Iris pigment epithelial cell (primary cell): Measurements from ENCODE around the gene HAL.
"Not testable (repeated sequence)": the region's sequence is repeated elsewhere in the genome, so short reads cannot be mapped to it uniquely, and the experiment has no call there.

Experiments used
- DNase-seq: peaks from one replicate; pipeline ENCODE4 v3.0.0-alpha.2; 2011; ENCODE audit warnings: low read depth

The HAL gene

GRCh38 chr12:95977764-95978305 lies 18.3 kb downstream of the HAL start:
- DNase-seq: no peak

GRCh38 chr12:95976416-95976832 lies 19.7 kb downstream of the HAL start:
- DNase-seq: peak; percentile 33

- no peak for DNase-seq
These were observed 20.7 kb downstream of the HAL start for GRCh38 chr12:95975491-95975890.

DNA sequence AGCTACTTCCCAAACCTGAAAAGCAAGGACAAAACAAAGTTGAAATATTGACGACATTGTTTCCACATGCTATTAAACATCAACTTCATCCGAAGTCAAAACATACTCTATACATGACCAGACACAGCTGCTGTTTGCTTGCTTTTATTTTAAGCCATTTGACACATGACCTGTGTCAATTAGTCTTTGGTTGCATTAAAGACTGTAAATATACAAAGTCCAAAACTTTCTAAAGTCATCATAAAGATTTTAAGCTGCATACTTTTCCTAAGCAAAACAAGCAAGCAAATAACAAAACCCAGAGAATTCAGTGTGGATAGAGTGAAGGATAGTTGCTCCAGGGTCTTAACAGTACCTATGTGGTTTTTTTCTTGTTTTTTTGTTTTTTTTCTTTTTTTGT lies 21.8 kb downstream of the HAL start:
- no peak for DNase-seq

GRCh38 chr12:95972832-95973456 lies 23.2 kb downstream of the HAL start:
- no peak for DNase-seq

DNA sequence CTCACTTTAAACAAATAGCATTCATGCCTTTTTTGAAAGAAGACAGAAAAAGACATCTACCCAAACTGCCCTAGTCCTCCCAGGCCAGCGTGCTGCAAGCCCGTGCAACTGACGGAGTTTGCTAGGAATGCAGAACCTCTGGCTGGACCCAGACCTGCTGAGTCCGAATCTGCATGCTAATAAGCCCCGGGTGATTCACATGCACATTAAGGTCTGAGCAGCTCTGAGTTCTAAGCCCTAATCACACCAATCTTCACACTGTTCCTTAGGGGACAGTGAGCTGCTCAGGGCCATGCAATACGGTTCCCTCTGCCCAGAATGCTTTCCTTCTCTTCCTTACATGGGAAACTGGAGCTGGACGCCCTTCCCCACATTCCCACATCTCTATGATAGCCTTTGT lies 25.2 kb downstream of the HAL start:
- DNase-seq: no peak

DNA sequence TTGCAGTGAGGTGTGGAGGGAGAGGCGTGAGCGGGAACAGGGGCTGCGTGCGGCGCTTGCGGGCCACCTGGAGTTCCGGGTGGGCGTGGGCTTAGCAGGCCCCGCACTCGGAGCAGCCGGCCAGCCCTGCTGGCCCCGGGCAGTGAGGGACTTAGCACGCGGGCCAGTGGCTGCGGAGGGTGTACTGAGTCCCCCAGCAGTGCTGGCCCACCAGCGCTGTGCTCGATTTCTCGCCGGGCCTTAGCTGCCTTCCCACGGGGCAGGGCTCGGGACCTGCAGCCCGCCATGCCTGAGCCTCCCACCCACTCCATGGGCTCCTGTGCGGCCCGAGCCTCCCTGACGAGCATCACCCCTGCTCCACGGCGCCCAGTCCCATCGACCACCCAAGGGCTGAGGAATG lies 27.0 kb downstream of the HAL start:
- DNase-seq: not testable (repeated sequence)

- DNase-seq: no peak
These were observed 28.8 kb downstream of the HAL start for GRCh38 chr12:95967301-95967700.

GRCh38 chr12:95966287-95966870 lies 29.8 kb downstream of the HAL start:
- no peak for DNase-seq

DNA sequence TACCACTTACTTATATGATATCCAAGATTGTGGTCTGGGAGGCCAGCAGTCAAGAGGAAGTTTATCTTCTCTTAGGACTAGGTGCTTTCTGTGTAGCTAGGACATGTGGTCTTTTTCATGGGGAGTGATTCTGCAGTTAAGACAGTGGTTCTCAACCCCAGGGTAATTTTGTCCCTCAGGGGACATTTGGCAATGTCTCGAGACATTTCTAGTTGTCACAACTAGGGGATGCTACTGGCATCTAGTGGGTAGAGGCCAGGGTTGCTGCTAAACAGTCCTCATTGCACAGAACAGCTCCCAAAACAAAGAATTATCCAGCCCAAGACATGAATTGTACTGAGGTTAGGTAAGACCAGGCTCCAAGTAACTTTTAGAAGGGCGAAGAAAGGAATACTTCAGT lies 33.0 kb downstream of the HAL start:
- DNase-seq: no peak

DNA sequence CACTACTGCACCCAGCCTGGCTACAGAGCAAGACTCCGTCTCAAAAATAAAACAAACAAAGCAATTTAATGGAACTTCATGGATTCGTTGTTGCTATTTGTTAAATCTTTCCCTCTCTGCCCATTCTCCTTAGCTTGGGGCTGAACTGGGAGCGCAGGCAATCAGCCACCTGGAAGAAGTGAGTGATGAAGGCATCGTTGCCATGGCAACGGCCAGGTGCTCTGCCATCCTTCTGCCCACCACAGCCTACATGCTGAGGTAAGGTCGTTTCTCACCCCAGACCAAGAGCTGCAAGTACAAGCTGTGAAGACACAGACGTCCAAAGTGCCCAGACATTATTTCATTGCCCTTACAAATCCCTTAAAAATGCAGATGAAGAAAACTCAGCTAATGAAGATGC lies 33.9 kb downstream of the HAL start:
- no peak for DNase-seq

GRCh38 chr12:95960241-95960640 lies 35.9 kb downstream of the HAL start:
- no peak for DNase-seq

DNA sequence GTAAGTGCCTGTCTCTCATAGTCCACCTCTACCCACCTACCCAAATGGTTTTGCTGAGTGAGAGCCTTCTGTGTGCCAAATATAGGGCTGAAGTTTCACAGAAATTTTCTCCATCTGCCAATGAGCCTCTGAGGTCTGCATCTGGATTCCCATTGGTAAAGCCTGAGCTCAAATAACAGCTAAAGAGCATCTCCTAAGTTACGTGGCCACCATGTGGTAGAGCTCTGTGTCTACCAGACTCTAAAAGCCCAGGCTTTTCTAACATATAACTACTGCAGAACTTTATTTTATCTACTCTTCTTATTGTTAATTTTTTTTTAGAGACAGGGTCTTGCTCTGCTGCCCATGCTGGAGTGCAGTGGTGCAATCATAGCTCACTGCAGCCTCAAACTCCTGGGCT lies 37.0 kb downstream of the HAL start:
- peak; percentile 9 for DNase-seq

DNA sequence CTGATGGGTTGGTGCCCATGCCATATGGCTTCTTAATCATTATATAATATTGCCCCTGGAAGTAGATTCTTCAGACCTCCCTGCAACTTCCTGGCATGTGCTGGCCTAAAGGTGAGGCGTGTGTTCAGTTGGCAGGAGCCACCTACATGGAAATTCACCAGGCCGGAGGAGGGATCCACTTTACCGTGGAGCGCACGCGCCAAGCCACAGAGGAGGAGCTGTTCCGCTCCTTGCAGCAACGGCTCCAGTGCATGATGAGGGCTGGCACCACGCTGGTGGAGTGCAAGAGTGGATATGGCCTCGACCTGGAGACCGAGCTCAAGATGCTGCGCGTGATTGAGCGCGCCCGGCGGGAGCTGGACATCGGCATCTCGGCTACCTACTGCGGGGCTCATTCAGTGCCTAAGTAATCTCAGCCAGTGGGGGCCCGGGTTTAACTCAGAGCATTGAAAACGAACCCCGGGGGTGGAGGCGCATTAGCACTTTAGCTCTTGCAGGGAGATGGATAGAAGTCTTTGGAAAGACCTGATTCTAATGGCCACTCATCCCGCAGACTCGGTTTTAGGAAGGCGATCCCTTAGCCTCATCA lies 39.5 kb downstream of the HAL start:
- DNase-seq: no peak

- DNase-seq: no peak
These were observed 40.5 kb downstream of the HAL start for GRCh38 chr12:95955549-95956159.

- DNase-seq: no peak
These were observed 43.1 kb downstream of the HAL start for GRCh38 chr12:95953000-95953399.

DNA sequence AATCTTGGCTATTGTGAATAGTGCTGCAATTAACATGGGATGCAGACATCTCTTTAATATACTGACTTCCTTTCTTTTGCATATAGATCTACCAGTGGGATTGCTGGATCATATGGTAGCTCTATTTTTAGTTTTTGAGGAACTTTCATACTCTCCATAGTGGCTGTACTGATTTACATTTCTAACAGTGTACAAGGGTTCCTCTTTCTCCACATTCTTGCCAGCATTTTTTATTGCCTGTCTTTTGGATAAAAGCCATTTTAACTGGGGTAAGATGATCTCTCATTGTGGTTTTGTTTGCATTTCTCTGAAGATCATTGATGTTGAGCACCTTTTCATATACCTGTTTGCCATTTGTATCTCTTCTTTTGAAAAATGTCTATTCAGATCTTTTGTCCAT lies 44.6 kb downstream of the HAL start:
- DNase-seq: no peak

DNA sequence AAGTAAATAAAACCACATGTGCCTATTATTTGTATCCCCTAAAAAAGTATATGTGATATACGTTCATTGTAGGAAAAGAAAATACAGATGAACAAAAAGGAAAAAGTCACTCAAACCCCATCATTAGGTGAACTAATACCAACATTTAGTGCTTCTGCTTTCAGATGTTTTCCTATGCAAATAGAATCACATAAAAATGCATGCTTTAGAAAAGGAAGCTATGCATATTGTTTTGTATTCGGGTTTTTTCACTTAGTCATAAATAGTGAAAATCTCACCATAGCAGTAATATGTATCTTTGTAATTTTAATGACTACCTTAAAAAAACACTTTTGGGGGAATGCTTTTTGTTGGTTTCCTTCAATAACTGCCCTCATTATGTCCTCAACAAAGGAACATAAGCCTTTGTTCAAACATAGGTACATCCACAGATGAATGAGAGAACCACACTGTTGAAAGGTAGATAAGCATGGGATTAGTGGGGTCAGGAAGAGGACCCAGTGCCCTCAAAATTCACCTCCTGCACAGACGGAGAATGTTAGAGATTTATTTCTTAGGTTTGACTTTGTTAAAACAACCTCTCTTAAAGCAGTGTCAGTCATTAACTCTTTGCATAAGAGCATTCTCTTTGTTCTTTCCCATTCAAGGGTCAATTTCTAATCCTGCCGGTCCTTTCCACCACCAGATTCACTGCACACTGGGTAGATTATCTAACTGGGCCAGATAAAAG lies 46.5 kb downstream of the HAL start:
- no peak for DNase-seq

GRCh38 chr12:95944108-95944704 lies 51.9 kb downstream of the HAL start:
- no peak for DNase-seq

GRCh38 chr12:95943330-95943842 lies 52.8 kb downstream of the HAL start, which contains the start of gene AMDHD1:
Gene AMDHD1, plus strand, starts transcription at chr12:95943331. Its CDS starts 68 bp downstream, at chr12:95943399.
- DNase-seq: peak; percentile 51

- DNase-seq: peak; percentile 40
These were observed 53.4 kb downstream of the HAL start, which contains the start of gene CCDC38 for GRCh38 chr12:95942524-95943329. Gene CCDC38, minus strand, starts transcription at chr12:95942614. Its CDS starts 6,105 bp downstream, at chr12:95936509.
